Islet precursor cell (in vitro differentiated cells): ENCODE data around the gene PRDM15.

Experiments
- DNase-seq: peaks from one replicate; pipeline ENCODE4 v3.0.0-alpha.2; 2018

The PRDM15 gene

GRCh38 chr21:41821756-41822431 is 57.2 kb downstream of the PRDM15 start:
- no peak for DNase-seq

DNA sequence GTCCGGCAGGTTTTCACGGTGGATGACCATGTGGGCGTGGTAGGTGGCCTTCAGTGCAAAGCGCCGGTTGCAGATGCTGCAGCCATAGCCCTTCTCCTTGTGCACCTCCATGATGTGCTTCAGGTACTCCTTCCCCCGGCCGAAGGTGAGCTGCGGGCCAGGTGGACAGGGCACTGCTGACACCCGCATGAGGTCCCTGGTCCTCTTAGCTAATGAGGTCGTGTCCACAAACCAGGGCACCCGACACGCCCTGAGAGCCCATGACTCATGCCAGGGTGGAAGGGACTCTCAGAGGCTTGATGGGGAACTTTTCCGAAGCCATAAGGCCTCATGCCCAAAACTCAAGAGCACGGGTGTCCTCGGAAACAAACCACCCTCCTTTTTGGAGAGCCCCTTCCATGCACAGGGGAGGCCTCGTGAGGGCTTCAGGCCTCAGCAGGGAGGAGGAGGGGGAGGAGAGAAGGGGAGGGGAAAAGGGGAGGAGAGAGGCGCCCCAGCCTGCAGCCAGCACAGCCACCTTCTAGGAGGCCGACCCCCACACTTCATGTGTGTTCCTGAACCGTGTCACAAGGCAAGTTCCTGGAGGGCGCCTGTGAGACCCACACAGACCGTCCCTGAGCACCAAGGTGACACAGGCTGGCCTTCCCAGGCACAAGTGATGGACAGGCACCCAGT is 57.9 kb downstream of the PRDM15 start:
- no peak for DNase-seq

- DNase-seq, result no peak
Observed at GRCh38 chr21:41820384-41821080, 58.6 kb downstream of the PRDM15 start.

- no peak for DNase-seq
Observed at GRCh38 chr21:41819856-41820281, 59.3 kb downstream of the PRDM15 start.

- no peak for DNase-seq
Observed at GRCh38 chr21:41819236-41819855, 59.8 kb downstream of the PRDM15 start.

- peak; percentile 52 for DNase-seq
Observed at GRCh38 chr21:41817877-41818855, 61.0 kb downstream of the PRDM15 start.

- DNase-seq, result peak; percentile 80
Observed at GRCh38 chr21:41817228-41817627, 61.9 kb downstream of the PRDM15 start.

DNA sequence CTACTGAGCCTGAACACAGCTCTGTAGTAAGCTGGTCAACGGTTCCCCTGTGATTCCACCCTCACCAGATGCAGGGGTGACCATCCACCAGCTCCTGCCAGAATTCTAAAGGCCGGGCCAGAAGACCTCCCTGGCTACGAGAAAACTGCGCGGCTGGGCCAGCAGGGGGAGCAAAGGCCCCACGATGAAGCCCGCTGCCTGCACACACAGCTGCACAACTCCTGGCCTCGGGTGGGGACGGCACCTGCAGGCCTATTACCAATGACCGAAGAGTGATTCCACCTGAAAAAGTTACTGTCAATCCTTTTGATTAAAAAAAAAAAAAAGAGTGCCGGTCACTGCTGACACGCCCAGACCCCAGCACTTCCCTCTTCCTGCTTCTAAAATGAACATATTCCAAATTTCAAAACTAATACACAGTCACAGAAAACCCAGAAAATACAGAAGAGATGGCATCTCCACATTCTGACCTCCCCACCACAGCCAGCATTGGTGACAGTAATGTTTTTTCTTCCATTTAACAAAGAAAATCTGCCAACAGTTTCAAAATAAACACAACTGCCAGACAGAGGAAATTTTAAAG is 62.5 kb downstream of the PRDM15 start:
- DNase-seq, result peak; percentile 77

- DNase-seq, result no peak
Observed at GRCh38 chr21:41815652-41816582, 63.2 kb downstream of the PRDM15 start.

DNA sequence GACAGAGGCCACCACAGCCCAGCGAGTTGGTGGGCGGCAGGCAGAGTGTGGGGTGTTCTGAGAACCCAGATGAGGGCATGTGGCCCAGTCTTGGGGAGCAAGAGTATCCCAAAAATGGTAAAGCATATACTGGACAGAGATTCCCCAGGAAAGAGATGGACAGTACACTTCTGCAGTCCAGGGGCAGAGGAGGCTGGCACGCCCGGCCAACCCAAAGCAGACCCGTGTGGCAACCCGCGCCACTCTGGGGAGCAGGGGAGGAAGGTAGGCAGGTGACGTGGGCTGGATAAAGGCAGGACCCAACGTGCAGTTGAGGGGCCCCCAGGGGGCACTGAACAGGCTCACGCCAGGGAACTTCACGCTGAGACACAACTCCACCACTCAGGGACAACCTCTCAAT is 65.9 kb downstream of the PRDM15 start:
- DNase-seq, result peak; percentile 31

DNA sequence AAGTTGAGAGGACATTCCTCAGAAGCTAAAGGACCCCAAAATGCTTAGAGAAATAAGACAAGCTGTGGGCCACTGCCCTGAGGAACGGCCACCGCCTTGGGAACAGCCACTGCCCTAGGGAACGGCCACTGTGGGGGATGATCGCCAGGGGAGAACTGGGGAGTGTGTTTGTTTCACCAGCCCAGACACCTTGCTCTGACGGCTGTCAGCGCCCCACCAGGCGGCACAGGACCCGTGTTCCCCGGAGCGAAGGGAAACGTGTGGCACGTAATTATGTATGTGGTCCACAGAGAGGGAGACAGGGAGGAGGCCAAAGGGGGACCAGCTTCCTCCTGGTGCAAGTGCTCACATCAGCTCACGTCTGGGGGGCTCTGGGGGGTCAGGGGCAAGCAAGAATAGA is 66.5 kb downstream of the PRDM15 start:
- peak; percentile 38 for DNase-seq

DNA sequence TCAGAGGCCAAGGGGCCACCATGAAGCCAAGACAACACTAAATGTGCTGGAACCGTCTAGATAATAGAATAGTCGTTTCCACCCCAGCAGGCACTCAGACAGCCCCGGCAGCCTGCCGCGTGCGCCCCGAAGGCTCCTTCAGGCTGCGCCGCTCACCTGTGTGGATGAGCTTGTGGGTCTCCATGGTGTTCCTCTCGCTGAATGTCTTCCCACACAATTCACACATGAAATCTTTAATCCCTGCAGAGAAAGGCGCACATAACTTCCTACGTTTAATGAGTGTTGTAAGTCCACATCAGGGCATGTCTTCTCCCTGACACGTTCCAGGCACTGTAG is 68.6 kb downstream of the PRDM15 start:
- DNase-seq, result no peak

GRCh38 chr21:41809891-41810596 is 69.1 kb downstream of the PRDM15 start:
- DNase-seq, result peak; percentile 45

DNA sequence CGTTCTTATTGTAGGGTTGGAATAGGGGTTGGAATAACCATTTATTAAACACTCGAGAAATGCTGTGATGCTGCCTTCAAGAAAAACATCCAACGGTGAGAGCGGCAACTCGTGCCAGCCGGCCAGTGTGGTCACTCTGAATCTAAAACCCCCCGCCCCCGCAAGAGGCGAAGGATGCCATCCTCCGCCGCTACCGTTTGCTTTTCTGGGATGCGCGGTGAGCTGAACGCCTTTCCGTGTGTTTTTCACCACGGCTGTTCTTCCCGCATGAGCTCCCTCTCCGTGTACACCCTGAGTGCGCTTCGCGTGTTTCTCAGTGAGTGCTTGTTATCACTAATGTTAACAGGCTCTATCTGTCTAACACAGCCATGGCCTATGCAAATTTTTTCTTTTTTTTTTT is 70.3 kb downstream of the PRDM15 start:
- peak; percentile 37 for DNase-seq

GRCh38 chr21:41808094-41808493 is 71.0 kb downstream of the PRDM15 start:
- DNase-seq, result peak; percentile 35

GRCh38 chr21:41806773-41807172 is 72.4 kb downstream of the PRDM15 start:
- DNase-seq, result peak; percentile 2

DNA sequence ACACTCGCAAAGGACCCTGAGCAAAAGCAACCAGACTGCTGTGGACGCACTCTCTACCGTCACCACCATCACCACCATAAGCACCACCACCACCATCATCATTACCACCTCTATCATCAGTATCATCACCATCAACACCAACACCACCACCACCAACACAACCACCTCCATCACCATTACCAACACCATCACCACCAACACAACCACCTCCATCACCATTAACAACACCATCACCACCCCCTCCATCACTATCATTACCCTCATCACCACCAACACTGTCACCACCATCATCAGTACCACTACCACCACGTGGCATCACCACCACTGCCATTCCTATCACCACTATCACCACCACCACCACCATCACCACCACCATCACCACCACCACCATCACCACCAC is 73.5 kb downstream of the PRDM15 start:
- peak; percentile 4 for DNase-seq

GRCh38 chr21:41805038-41805437 is 74.1 kb downstream of the PRDM15 start:
- peak; percentile 40 for DNase-seq

GRCh38 chr21:41804381-41804780 is 74.8 kb downstream of the PRDM15 start:
- DNase-seq, result peak; percentile 37

GRCh38 chr21:41803316-41803715 is 75.8 kb downstream of the PRDM15 start:
- DNase-seq, result peak; percentile 48
